Endodermal cell (in vitro differentiated cells): Measurements from ENCODE around the gene TSC22D4. TPM values are rescaled to one million over a fixed set of nuclear protein-coding genes. Genes with fewer than 3 reads are reported as not detected.
"Not testable (repeated sequence)": the region's sequence is repeated elsewhere in the genome, so short reads cannot be mapped to it uniquely, and the experiment has no call there.

Experiments
- DNase-seq: peaks from one replicate; pipeline ENCODE4 v3.0.0-alpha.2; 2017
- H3K27ac ChIP-seq: 2 replicates; pipeline ENCODE4 v1.5.1; 2013; ENCODE audit warnings: mild to moderate bottlenecking, low read depth, low read length, moderate library complexity
- H3K27me3 ChIP-seq: 2 replicates; pipeline ENCODE4 v1.6.1; 2013; ENCODE audit warnings: mild to moderate bottlenecking, low read length, moderate library complexity; ENCODE audit not compliant: insufficient read depth, control insufficient read depth, poor library complexity, severe bottlenecking
- H3K36me3 ChIP-seq: 2 replicates; pipeline ENCODE4 v1.7.0; 2013; ENCODE audit warnings: mild to moderate bottlenecking, low read length, moderate library complexity; ENCODE audit not compliant: control insufficient read depth, insufficient read depth
- H3K4me1 ChIP-seq: one replicate; pipeline ENCODE4 v1.7.0; 2013; ENCODE audit warnings: low read length; ENCODE audit not compliant: control insufficient read depth, insufficient read depth
- H3K4me3 ChIP-seq: 2 replicates; pipeline ENCODE4 v1.5.1; 2013; ENCODE audit warnings: mild to moderate bottlenecking, low read length, moderate library complexity
- H3K9ac ChIP-seq: 2 replicates; pipeline ENCODE4 v1.6.1; 2013; ENCODE audit warnings: mild to moderate bottlenecking, low read length, moderate library complexity; ENCODE audit not compliant: poor library complexity, severe bottlenecking; ENCODE audit errors: extremely low read depth
- H3K9me3 ChIP-seq: 2 replicates; pipeline ENCODE4 v1.6.1; 2013; ENCODE audit warnings: mild to moderate bottlenecking, low read length, moderate library complexity; ENCODE audit not compliant: control insufficient read depth
- H3K27ac Mint-ChIP-seq: 2 replicates; pipeline ENCODE4 v1.8.0; 2020; ENCODE audit warnings: mixed read lengths
- H3K27me3 Mint-ChIP-seq: 2 replicates; pipeline ENCODE4 v1.8.0; 2021; ENCODE audit warnings: mild to moderate bottlenecking, mixed read lengths; ENCODE audit not compliant: insufficient read depth
- H3K36me3 Mint-ChIP-seq: 2 replicates; pipeline ENCODE4 v1.8.0; 2020; ENCODE audit warnings: low read depth, mixed read lengths
- H3K4me1 Mint-ChIP-seq: 2 replicates; pipeline ENCODE4 v1.8.0; 2020; ENCODE audit warnings: mixed read lengths
- H3K4me3 Mint-ChIP-seq: 2 replicates; pipeline ENCODE4 v1.8.0; 2020; ENCODE audit warnings: mild to moderate bottlenecking, moderate library complexity, mixed read lengths
- H3K9me3 Mint-ChIP-seq: 2 replicates; pipeline ENCODE4 v1.8.0; 2020; ENCODE audit warnings: mild to moderate bottlenecking, mixed read lengths
- CTCF ChIP-seq: fragments of 200-600 bp; sonication (generic); conservative IDR thresholded peaks from 2 replicates; pipeline ENCODE4 v1.5.0; 2021; ENCODE audit warnings: antibody characterized with exemption, mild to moderate bottlenecking
- WGBS, 2 experiments: methylation state at CpG; one replicate each; pipeline versions ENCODE4 v1.1.5 to v1.1.7; 2013; ENCODE audit warnings: missing lambda C conversion rate in 2 of 2, mixed read lengths in 1 of 2; ENCODE audit not compliant: insufficient coverage in 1 of 2, insufficient read length in 1 of 2; 5-methylcytosine and 5-hydroxymethylcytosine counted together
- total RNA-seq, 2 donors: library from RNA; stranded (reverse); fragmentation: NEBNext Ultra II Directional in 1 of 2; extraction: Animal tissue kit (Norgen Biotek cat#: 25700) in 1 of 2; gene quantifications; 2 replicates in 1 of 2; 3 replicates in 1 of 2; pipeline ENCODE4 v1.2.1, GENCODE V29; 2021

Gene TSC22D4
- total RNA-seq, 2 donors from 2014 or later: 30.9 to 35.2 TPM

- Histone ChIP-seq H3K4me3 (no peak overlapping the region), H3K4me1 (no peaks in the 10 kb centered on the region), H3K9me3 (no peaks in the 10 kb centered on the region), H3K27ac (peak overlapping the region; percentile 41), H3K27me3 (no peaks in the 10 kb centered on the region), H3K36me3 (no peaks in the 10 kb centered on the region), H3K9ac (no peak overlapping the region)
- peak; percentile 57 for DNase-seq
- Mint-ChIP-seq H3K36me3 (no peaks in the 10 kb centered on the region), H3K9me3 (no peaks in the 10 kb centered on the region), H3K27ac (peak overlapping the region; percentile 62), H3K4me3 (no peak overlapping the region), H3K27me3 (no peaks in the 10 kb centered on the region), H3K4me1 (peaks cover 5% of the 10 kb centered on the region)
- TF ChIP-seq CTCF: no peak
- WGBS, 2 experiments: 62 to 78% methylated on average over 9 to 14 of the region's 14 CpGs
Measured at GRCh38 chr7:100444311-100445278, 34.4 kb downstream of the TSC22D4 start.

GRCh38 chr7:100443096-100443840, 35.7 kb downstream of the TSC22D4 start:
- H3K36me3 Mint-ChIP-seq: peaks cover 1% of the 10 kb centered on the region
- no peak for DNase-seq
- Histone ChIP-seq H3K27ac (no peak overlapping the region), H3K4me3 (no peak overlapping the region), H3K27me3 (no peaks in the 10 kb centered on the region), H3K9me3 (no peaks in the 10 kb centered on the region), H3K36me3 (peaks cover 8% of the 10 kb centered on the region), H3K9ac (no peak overlapping the region), H3K4me1 (no peaks in the 10 kb centered on the region)
- TF ChIP-seq CTCF: no peak
- H3K4me1 Mint-ChIP-seq: peaks cover 5% of the 10 kb centered on the region
- 92 to 94% methylated on average over 6 to 9 of the region's 9 CpGs for WGBS, 2 experiments
- H3K27me3 Mint-ChIP-seq: no peaks in the 10 kb centered on the region
- H3K4me3 Mint-ChIP-seq: no peak overlapping the region
- H3K27ac Mint-ChIP-seq: peak overlapping the region; percentile 84
- H3K9me3 Mint-ChIP-seq: no peaks in the 10 kb centered on the region

GRCh38 chr7:100441641-100442535, 37.1 kb downstream of the TSC22D4 start:
- Histone ChIP-seq H3K27ac (no peak overlapping the region), H3K36me3 (peaks cover 18% of the 10 kb centered on the region), H3K4me3 (no peak overlapping the region), H3K9ac (no peak overlapping the region), H3K4me1 (no peaks in the 10 kb centered on the region), H3K27me3 (no peaks in the 10 kb centered on the region), H3K9me3 (no peaks in the 10 kb centered on the region)
- peaks cover 3% of the 10 kb centered on the region for H3K36me3 Mint-ChIP-seq
- no peaks in the 10 kb centered on the region for H3K9me3 Mint-ChIP-seq
- peak overlapping the region; percentile 27 for H3K27ac Mint-ChIP-seq
- H3K4me1 Mint-ChIP-seq: peaks cover 5% of the 10 kb centered on the region
- H3K27me3 Mint-ChIP-seq: no peaks in the 10 kb centered on the region
- 94 to 96% methylated on average over 6 to 11 of the region's 11 CpGs for WGBS, 2 experiments
- no peak overlapping the region for H3K4me3 Mint-ChIP-seq
- DNase-seq: no peak
- no peak for TF ChIP-seq CTCF

- H3K9ac ChIP-seq, H3K27ac Mint-ChIP-seq, H3K9me3 ChIP-seq, H3K27me3 ChIP-seq, H3K4me1 ChIP-seq, H3K4me3 Mint-ChIP-seq, H3K4me3 ChIP-seq, DNase-seq, H3K27ac ChIP-seq, H3K9me3 Mint-ChIP-seq, H3K27me3 Mint-ChIP-seq: not testable (repeated sequence)
- peaks cover 11% of the 10 kb centered on the region for H3K4me1 Mint-ChIP-seq
- peaks cover 11% of the 10 kb centered on the region for H3K36me3 Mint-ChIP-seq
- peaks cover 25% of the 10 kb centered on the region for H3K36me3 ChIP-seq
- WGBS, 2 experiments: 93 to 98% methylated on average over 7 of the region's 7 CpGs
Measured at GRCh38 chr7:100439244-100439643, 39.8 kb downstream of the TSC22D4 start.
